Measurements from ENCODE around the gene HDDC3.
"Not testable (repeated sequence)": the region's sequence is repeated elsewhere in the genome, so short reads cannot be mapped to it uniquely, and the experiment has no call there.

The HDDC3 gene

GRCh38 chr15:90934256-90934948, 2.1 kb upstream of the HDDC3 start:
- Histone ChIP-seq H3K4me3 (peak overlapping the region; percentile 59 to 82 (median 77)), H3K27ac (peak overlapping the region in 19 of 21 experiments; percentile 60 to 92 (median 85))

GRCh38 chr15:90933301-90933700, 952 bp upstream of the HDDC3 start:
- Histone ChIP-seq H3K4me3 (no peak overlapping the region), H3K27ac (peak overlapping the region in 2 of 21 experiments; percentile 87 to 90)

GRCh38 chr15:90932660-90932991, 277 bp upstream of the HDDC3 start:
- Histone ChIP-seq H3K27ac (peak overlapping the region in 17 of 21 experiments; percentile 73 to 94 (median 90)), H3K4me3 (peak overlapping the region in 6 of 7 experiments; percentile 57 to 89 (median 76))

GRCh38 chr15:90931575-90931827, 848 bp downstream of the HDDC3 start:
- H3K4me3 ChIP-seq, result peak overlapping the region in 6 of 7 experiments; percentile 50 to 89 (median 71)
- H3K27ac ChIP-seq, result peak overlapping the region in 19 of 21 experiments; percentile 56 to 94 (median 90)

GRCh38 chr15:90930861-90931574, 1.3 kb downstream of the HDDC3 start:
- H3K27ac ChIP-seq, result peak overlapping the region in 19 of 21 experiments; percentile 87 to 97 (median 91)
- peak overlapping the region in 6 of 7 experiments; percentile 53 to 85 (median 60) for H3K4me3 ChIP-seq

- H3K4me3 ChIP-seq, result peak overlapping the region; percentile 50 to 85 (median 58)
- peak overlapping the region; percentile 37 to 97 (median 90) for H3K27ac ChIP-seq
Observed at GRCh38 chr15:90929246-90930019, 2.9 kb downstream of the HDDC3 start.

- H3K4me3 ChIP-seq, H3K27ac ChIP-seq: not testable (repeated sequence)
Observed at GRCh38 chr15:90928106-90928505, 4.2 kb downstream of the HDDC3 start.

GRCh38 chr15:90926766-90927165, 5.6 kb downstream of the HDDC3 start:
- not testable (repeated sequence) for H3K4me3 ChIP-seq, H3K27ac ChIP-seq

GRCh38 chr15:90924375-90924774, 8.0 kb downstream of the HDDC3 start:
- Histone ChIP-seq H3K4me3 (no peak overlapping the region), H3K27ac (no peak overlapping the region)

GRCh38 chr15:90922712-90923322, 9.5 kb downstream of the HDDC3 start:
- H3K27ac ChIP-seq, H3K4me3 ChIP-seq: not testable (repeated sequence)

- H3K4me3 ChIP-seq, result no peak overlapping the region
- no peak overlapping the region for H3K27ac ChIP-seq
Observed at GRCh38 chr15:90921887-90922286, 10.5 kb downstream of the HDDC3 start.

GRCh38 chr15:90918835-90919234, 13.5 kb downstream of the HDDC3 start:
- no peak overlapping the region for H3K4me3 ChIP-seq
- H3K27ac ChIP-seq, result no peak overlapping the region

GRCh38 chr15:90918034-90918788, 14.1 kb downstream of the HDDC3 start:
- no peak overlapping the region for H3K27ac ChIP-seq
- no peak overlapping the region for H3K4me3 ChIP-seq

- H3K4me3 ChIP-seq, result no peak overlapping the region
- H3K27ac ChIP-seq, result no peak overlapping the region
Observed at GRCh38 chr15:90917569-90917968, 14.8 kb downstream of the HDDC3 start.

GRCh38 chr15:90916461-90916860, 15.9 kb downstream of the HDDC3 start:
- Histone ChIP-seq H3K4me3 (no peak overlapping the region), H3K27ac (peak overlapping the region in 6 of 21 experiments; percentile 6 to 70 (median 41))

GRCh38 chr15:90915808-90916440, 16.4 kb downstream of the HDDC3 start:
- no peak overlapping the region for H3K4me3 ChIP-seq
- peak overlapping the region in 6 of 21 experiments; percentile 6 to 70 (median 41) for H3K27ac ChIP-seq

GRCh38 chr15:90915216-90915807, 17.0 kb downstream of the HDDC3 start:
- no peak overlapping the region for H3K4me3 ChIP-seq
- peak overlapping the region in 7 of 21 experiments; percentile 6 to 49 (median 13) for H3K27ac ChIP-seq

- Histone ChIP-seq H3K27ac (peak overlapping the region in 5 of 21 experiments; percentile 6 to 49 (median 8)), H3K4me3 (no peak overlapping the region)
Observed at GRCh38 chr15:90914305-90915080, 17.9 kb downstream of the HDDC3 start.

All from skin epidermis (tissue), 12 donors.